CD4-positive, alpha-beta T cell (primary cell): ENCODE measurements around the gene TXNRD2. TPM values are rescaled to one million over a fixed set of nuclear protein-coding genes. Genes with fewer than 3 reads are reported as not detected.
"Not testable (repeated sequence)": the region's sequence is repeated elsewhere in the genome, so short reads cannot be mapped to it uniquely, and the experiment has no call there.

Source experiments
- ATAC-seq: fragments of 200-7000 bp; cut with Tn5 transposase; one replicate; pipeline ENCODE4 v1.10.0; 2022; ENCODE audit warnings: mild to moderate bottlenecking; ENCODE audit not compliant: poor library complexity
- CTCF ChIA-PET: fragments of 350-600 bp; sonication (Branson Sonifier 250); formaldehyde crosslinking; loops from one replicate; lab custom pipeline; 2021; ENCODE audit warnings: antibody characterized with exemption, inconsistent platforms; lab: Charles Lee
- POLR2A ChIA-PET: fragments of 350-600 bp; sonication (Branson Sonifier 250); formaldehyde crosslinking; loops from one replicate; lab custom pipeline; 2021; ENCODE audit warnings: antibody characterized with exemption, inconsistent platforms; lab: Charles Lee
- DNase-seq, 14 experiments: peaks; one replicate each; pipeline ENCODE4 v3.0.0-alpha.2; 2013 to 2020; ENCODE audit warnings: mixed read lengths in 2 of 14
- H3K27ac ChIP-seq, 2 donors: one replicate each; pipeline versions ENCODE4 v1.5.1 to v1.7.0; 2013; ENCODE audit warnings: low read length in 2 of 2, low read depth in 1 of 2, mild to moderate bottlenecking in 1 of 2
- H3K27me3 ChIP-seq, 2 experiments: 1 replicate in 1 of 2; 2 replicates in 1 of 2; pipeline versions ENCODE4 v1.6.1 to v1.7.0; 2013; ENCODE audit warnings: low read length in 2 of 2, control low read depth in 1 of 2, mild to moderate bottlenecking in 1 of 2, moderate library complexity in 1 of 2; ENCODE audit not compliant: insufficient read depth in 2 of 2, control insufficient read depth in 1 of 2
- H3K36me3 ChIP-seq: one replicate; pipeline ENCODE4 v1.6.1; 2013; ENCODE audit warnings: low read length, control low read depth; ENCODE audit not compliant: insufficient read depth
- H3K4me1 ChIP-seq: one replicate; pipeline ENCODE4 v1.6.1; 2013; ENCODE audit warnings: low read length, control low read depth; ENCODE audit not compliant: insufficient read depth
- H3K4me3 ChIP-seq: one replicate; pipeline ENCODE4 v1.5.1; 2013; ENCODE audit warnings: mild to moderate bottlenecking, low read length, moderate library complexity
- H3K9me3 ChIP-seq, 2 experiments: 1 replicate in 1 of 2; 2 replicates in 1 of 2; pipeline versions ENCODE4 v1.6.1 to v1.7.0; 2013; ENCODE audit warnings: low read length in 2 of 2, mild to moderate bottlenecking in 2 of 2, control low read depth in 1 of 2, moderate library complexity in 1 of 2; ENCODE audit not compliant: control insufficient read depth in 1 of 2, insufficient read depth in 1 of 2
- H3K27ac Mint-ChIP-seq: one replicate; pipeline ENCODE4 v1.8.0; 2020; ENCODE audit warnings: mixed read lengths
- H3K27me3 Mint-ChIP-seq: one replicate; pipeline ENCODE4 v1.8.0; 2021; ENCODE audit warnings: mixed read lengths
- H3K36me3 Mint-ChIP-seq: one replicate; pipeline ENCODE4 v1.8.0; 2021; ENCODE audit warnings: low read depth, mixed read lengths
- H3K4me1 Mint-ChIP-seq: one replicate; pipeline ENCODE4 v1.8.0; 2021; ENCODE audit warnings: low read depth, mixed read lengths
- H3K4me3 Mint-ChIP-seq: one replicate; pipeline ENCODE4 v1.8.0; 2020; ENCODE audit warnings: mild to moderate bottlenecking, mixed read lengths
- H3K9me3 Mint-ChIP-seq: one replicate; pipeline ENCODE4 v1.8.0; 2020; ENCODE audit warnings: mixed read lengths
- intact Hi-C, 2 experiments: fragments of 100-400 bp; cut with DNase I in 1 of 2; cut with micrococcal nuclease in 1 of 2; formaldehyde crosslinking; loops; one replicate each; pipeline versions ENCODE4 v1.15.1 to v1.9.0; 2023 to 2025; cut with DNase I, micrococcal nuclease
- total RNA-seq, 174 experiments: library from RNA in 2 of 174; stranded (reverse) in 2 of 174; gene quantifications; one replicate each; pipeline ENCODE4 v1.2.3 and lab custom pipeline; 2021 to 2026
- TF ChIP-seq, protein P1 (sequence below): fragments of 200-600 bp; IDR thresholded peaks from one replicate; pipeline ENCODE4 v1.8.0; 2022; ENCODE audit warnings: antibody characterized with exemption, mild to moderate bottlenecking

The TXNRD2 gene
- total RNA-seq, 2 experiments from 2014 or later = 18.6 to 19.5 TPM

- Mint-ChIP-seq H3K4me3 (no peak overlapping the region), H3K27ac (peak overlapping the region; percentile 19), H3K9me3 (no peaks in the 10 kb centered on the region), H3K4me1 (peaks cover 10% of the 10 kb centered on the region), H3K27me3 (no peaks in the 10 kb centered on the region), H3K36me3 (peaks cover 56% of the 10 kb centered on the region)
- intact Hi-C loops = loop anchor here (1.0 to 2.0 kb wide), 3 partner anchors 37 to 180 kb away; no protein-coding TSS in a partner anchor
- POLR2A ChIA-PET = interaction anchor here (0.6 to 1.4 kb wide), 6 partner anchors 18 to 187 kb away, joined by 3 to 10 read pairs (median 4); partner anchors contain the start of gene GP1BB
- CTCF ChIA-PET = interaction anchor here (0.6 to 4.7 kb wide), 21 partner anchors 12 to 230 kb away, joined by 3 to 69 read pairs (median 3); partner anchors contain the start of genes COMT, GP1BB and TXNRD2
- Histone ChIP-seq H3K36me3 (peaks cover 41% of the 10 kb centered on the region), H3K9me3 (peaks cover 0 to 5% of the 10 kb centered on the region in 2 experiments), H3K27ac (no peak overlapping the region), H3K4me3 (no peak overlapping the region), H3K4me1 (peaks cover 7% of the 10 kb centered on the region), H3K27me3 (no peaks in the 10 kb centered on the region)
- DNase-seq = no peak
- TF ChIP-seq, protein P1, sequence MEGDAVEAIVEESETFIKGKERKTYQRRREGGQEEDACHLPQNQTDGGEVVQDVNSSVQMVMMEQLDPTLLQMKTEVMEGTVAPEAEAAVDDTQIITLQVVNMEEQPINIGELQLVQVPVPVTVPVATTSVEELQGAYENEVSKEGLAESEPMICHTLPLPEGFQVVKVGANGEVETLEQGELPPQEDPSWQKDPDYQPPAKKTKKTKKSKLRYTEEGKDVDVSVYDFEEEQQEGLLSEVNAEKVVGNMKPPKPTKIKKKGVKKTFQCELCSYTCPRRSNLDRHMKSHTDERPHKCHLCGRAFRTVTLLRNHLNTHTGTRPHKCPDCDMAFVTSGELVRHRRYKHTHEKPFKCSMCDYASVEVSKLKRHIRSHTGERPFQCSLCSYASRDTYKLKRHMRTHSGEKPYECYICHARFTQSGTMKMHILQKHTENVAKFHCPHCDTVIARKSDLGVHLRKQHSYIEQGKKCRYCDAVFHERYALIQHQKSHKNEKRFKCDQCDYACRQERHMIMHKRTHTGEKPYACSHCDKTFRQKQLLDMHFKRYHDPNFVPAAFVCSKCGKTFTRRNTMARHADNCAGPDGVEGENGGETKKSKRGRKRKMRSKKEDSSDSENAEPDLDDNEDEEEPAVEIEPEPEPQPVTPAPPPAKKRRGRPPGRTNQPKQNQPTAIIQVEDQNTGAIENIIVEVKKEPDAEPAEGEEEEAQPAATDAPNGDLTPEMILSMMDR = peak; percentile 36
- ATAC-seq = no peak
Observed at GRCh38 chr22:19910180-19910744, 31.4 kb downstream of the TXNRD2 start.

DNA sequence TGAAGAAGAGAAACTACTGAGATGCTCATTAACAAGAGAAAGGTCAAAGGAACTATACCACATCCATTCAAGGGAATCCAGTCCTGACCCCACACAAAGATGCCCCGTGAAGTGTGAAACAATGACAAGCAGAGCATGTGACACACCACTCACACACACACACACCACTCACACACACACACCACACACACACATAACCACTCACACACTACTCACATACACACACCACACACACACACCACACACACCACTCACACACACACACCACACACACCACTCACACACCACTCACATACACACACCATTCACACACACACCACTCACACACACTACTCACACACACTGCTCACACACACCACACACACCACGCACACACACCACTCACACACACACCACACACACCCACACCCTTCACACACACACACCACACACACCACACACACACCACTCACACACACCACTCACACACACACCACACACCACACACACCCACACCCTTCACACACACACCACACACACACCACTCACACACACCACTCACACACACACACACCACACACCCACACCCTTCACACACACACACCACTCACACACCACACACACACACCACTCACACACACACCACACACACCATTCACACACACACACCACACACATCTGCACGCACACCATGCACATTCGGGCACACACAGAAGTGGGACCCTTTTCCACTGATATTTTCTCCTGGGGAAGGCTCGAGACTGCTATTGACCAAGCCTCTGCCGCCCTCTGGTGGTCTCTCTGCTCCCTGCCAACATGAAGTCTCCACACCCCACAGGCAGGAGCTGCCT lies 32.1 kb downstream of the TXNRD2 start:
- peaks cover 49% of the 10 kb centered on the region for H3K36me3 Mint-ChIP-seq

GRCh38 chr22:19907902-19908301 lies 33.7 kb downstream of the TXNRD2 start:
- H3K27me3 ChIP-seq, intact Hi-C loops, H3K4me3 Mint-ChIP-seq, H3K27me3 Mint-ChIP-seq, H3K9me3 Mint-ChIP-seq, CTCF ChIA-PET, H3K9me3 ChIP-seq, H3K27ac ChIP-seq, H3K27ac Mint-ChIP-seq, DNase-seq, H3K4me1 ChIP-seq, POLR2A ChIA-PET, H3K4me3 ChIP-seq, ATAC-seq: not testable (repeated sequence)
- peaks cover 20% of the 10 kb centered on the region for H3K36me3 ChIP-seq
- Mint-ChIP-seq H3K4me1 (peaks cover 10% of the 10 kb centered on the region), H3K36me3 (peaks cover 33% of the 10 kb centered on the region)

More for the DNA sequence above, 32.1 kb downstream of the TXNRD2 start:
- H3K36me3 ChIP-seq = peaks cover 34% of the 10 kb centered on the region
- TF ChIP-seq, protein P1 = peak; percentile 77
- Mint-ChIP-seq H3K9me3 (no peaks in the 10 kb centered on the region), H3K4me1 (peaks cover 10% of the 10 kb centered on the region), H3K4me3 (no peak overlapping the region), H3K27me3 (no peaks in the 10 kb centered on the region), H3K27ac (peak overlapping the region; percentile 19)
- ATAC-seq (peak; percentile 93), DNase-seq (peak; percentile 76 to 94 (median 83))
- peaks cover 7% of the 10 kb centered on the region for H3K4me1 ChIP-seq
- CTCF ChIA-PET = interaction anchor here (0.6 to 4.7 kb wide), 21 partner anchors 12 to 230 kb away, joined by 3 to 69 read pairs (median 3); partner anchors contain the start of genes COMT, GP1BB and TXNRD2
- peaks cover 0 to 5% of the 10 kb centered on the region in 2 experiments for H3K9me3 ChIP-seq
- no peaks in the 10 kb centered on the region for H3K27me3 ChIP-seq
- no peak overlapping the region for H3K27ac ChIP-seq
- intact Hi-C loops = loop anchor here (1.0 to 2.0 kb wide), 3 partner anchors 37 to 179 kb away; no protein-coding TSS in a partner anchor
- POLR2A ChIA-PET = interaction anchor here (0.6 to 1.4 kb wide), 6 partner anchors 17 to 186 kb away, joined by 3 to 10 read pairs (median 4); partner anchors contain the start of gene GP1BB
- H3K4me3 ChIP-seq = no peak overlapping the region

- H3K9me3 Mint-ChIP-seq, H3K9me3 ChIP-seq, POLR2A ChIA-PET, H3K27me3 Mint-ChIP-seq, H3K4me3 ChIP-seq, H3K4me1 ChIP-seq, H3K27me3 ChIP-seq, H3K4me3 Mint-ChIP-seq, CTCF ChIA-PET, H3K27ac Mint-ChIP-seq, intact Hi-C loops, H3K27ac ChIP-seq, ATAC-seq, DNase-seq: not testable (repeated sequence)
- Mint-ChIP-seq H3K36me3 (peaks cover 28% of the 10 kb centered on the region), H3K4me1 (peaks cover 10% of the 10 kb centered on the region)
- peaks cover 16% of the 10 kb centered on the region for H3K36me3 ChIP-seq
Observed at GRCh38 chr22:19906864-19907263, 34.8 kb downstream of the TXNRD2 start.
